EL (cell line): ENCODE results near the gene NUBP1.
"Not testable (repeated sequence)": the region's sequence is repeated elsewhere in the genome, so short reads cannot be mapped to it uniquely, and the experiment has no call there.

Source experiments
- DNase-seq: peaks from one replicate; pipeline ENCODE4 v3.0.0-alpha.2; 2016

The NUBP1 gene

GRCh38 chr16:10743610-10744369, at the start of gene NUBP1:
NUBP1 (plus strand) TSS chr16:10743842; CDS start chr16:10743864, 22 bp downstream.
- peak; percentile 97 for DNase-seq

- no peak for DNase-seq
Measured at GRCh38 chr16:10693889-10694288, 49.8 kb upstream of the NUBP1 start.

- DNase-seq, result no peak
Measured at GRCh38 chr16:10694306-10694705, 49.3 kb upstream of the NUBP1 start.

GRCh38 chr16:10694830-10695229, 48.8 kb upstream of the NUBP1 start, which contains the start of gene TEKT5:
TEKT5 (minus strand) TSS chr16:10694930; CDS start chr16:10694873, 57 bp downstream.
- no peak for DNase-seq

GRCh38 chr16:10699756-10700155, 43.9 kb upstream of the NUBP1 start:
- DNase-seq, result no peak

- DNase-seq, result no peak
Measured at GRCh38 chr16:10708969-10709368, 34.7 kb upstream of the NUBP1 start.

GRCh38 chr16:10728003-10728887, 15.4 kb upstream of the NUBP1 start:
- DNase-seq, result no peak

GRCh38 chr16:10729104-10730048, 14.3 kb upstream of the NUBP1 start:
- DNase-seq, result peak; percentile 26

- DNase-seq, result no peak
Measured at GRCh38 chr16:10731790-10732189, 11.9 kb upstream of the NUBP1 start.

- peak; percentile 67 for DNase-seq
Measured at GRCh38 chr16:10737068-10737625, 6.5 kb upstream of the NUBP1 start.

- DNase-seq, result peak; percentile 84
Measured at GRCh38 chr16:10738231-10739077, 5.2 kb upstream of the NUBP1 start.

GRCh38 chr16:10740000-10740844, 3.4 kb upstream of the NUBP1 start:
- DNase-seq, result no peak

- no peak for DNase-seq
Measured at GRCh38 chr16:10740845-10741208, 2.8 kb upstream of the NUBP1 start.

GRCh38 chr16:10741249-10741648, 2.4 kb upstream of the NUBP1 start:
- DNase-seq, result not testable (repeated sequence)

- peak; percentile 9 for DNase-seq
Measured at GRCh38 chr16:10741844-10742243, 1.8 kb upstream of the NUBP1 start.

- no peak for DNase-seq
Measured at GRCh38 chr16:10743227-10743609, 424 bp upstream of the NUBP1 start.

GRCh38 chr16:10744370-10745030, 858 bp downstream of the NUBP1 start:
- no peak for DNase-seq

- DNase-seq, result no peak
Measured at GRCh38 chr16:10745841-10746240, 2.2 kb downstream of the NUBP1 start.

GRCh38 chr16:10750793-10751192, 7.2 kb downstream of the NUBP1 start:
- DNase-seq, result no peak

GRCh38 chr16:10751291-10751697, 7.7 kb downstream of the NUBP1 start:
- DNase-seq, result no peak
